HepG2 (cell line): Measurements from ENCODE around the gene SRSF1. TPM values are rescaled to one million over a fixed set of nuclear protein-coding genes. Genes with fewer than 3 reads are reported as not detected.

Source experiments
- AGO1 ChIP-seq: fragments of 200-400 bp; formaldehyde crosslinking; IDR thresholded peaks from 2 replicates; pipeline ENCODE4 v1.6.1; 2017; ENCODE audit warnings: mild to moderate bottlenecking, low read depth, low read length, moderate library complexity; ENCODE audit not compliant: poor library complexity, severe bottlenecking
- ARNT ChIP-seq: fragments of 450-650 bp; IDR thresholded peaks from 2 replicates; pipeline ENCODE4 v1.6.1; 2017
- BCL6 ChIP-seq: IDR thresholded peaks from 2 replicates; pipeline ENCODE4 v1.6.1; 2016; ENCODE audit warnings: missing genetic modification reagents, missing compliant biosample characterization
- FUBP1 ChIP-seq: sonication (generic); formaldehyde crosslinking; IDR thresholded peaks from 2 replicates; pipeline ENCODE4 v1.5.1; 2020; ENCODE audit warnings: missing genetic modification reagents, mild to moderate bottlenecking, borderline replicate concordance
- HDAC6 ChIP-seq: fragments of 200-600 bp; sonication (generic); IDR thresholded peaks from 2 replicates; pipeline ENCODE4 v1.7.0; 2017; ENCODE audit warnings: mild to moderate bottlenecking, antibody characterized with exemption, low read length, low read depth
- JARID2 ChIP-seq: sonication (generic); formaldehyde crosslinking; IDR thresholded peaks from 2 replicates; pipeline ENCODE4 v1.8.1; 2023; ENCODE audit warnings: missing genetic modification reagents, inconsistent platforms; ENCODE audit not compliant: insufficient replicate concordance
- KMT2B ChIP-seq: IDR thresholded peaks from 2 replicates; pipeline ENCODE4 v1.6.1; 2016; ENCODE audit warnings: missing genetic modification reagents, missing compliant biosample characterization
- MLLT10 ChIP-seq: sonication (generic); formaldehyde crosslinking; IDR thresholded peaks from 2 replicates; pipeline ENCODE4 v1.4.0; 2020; ENCODE audit warnings: missing genetic modification reagents
- NFKBIZ ChIP-seq: IDR thresholded peaks from 2 replicates; pipeline ENCODE4 v1.6.1; 2018; ENCODE audit warnings: missing genetic modification reagents, missing compliant biosample characterization
- NFYC ChIP-seq: IDR thresholded peaks from 2 replicates; pipeline ENCODE4 v1.6.1; 2016; ENCODE audit warnings: missing genetic modification reagents, missing compliant biosample characterization
- RBM22 ChIP-seq: fragments of 200-400 bp; formaldehyde crosslinking; optimal IDR thresholded peaks from 2 replicates; pipeline ENCODE3; 2017; ENCODE audit warnings: mild to moderate bottlenecking, low read length, moderate library complexity
- RELA ChIP-seq: sonication (generic); formaldehyde crosslinking; IDR thresholded peaks from 2 replicates; pipeline ENCODE4 v1.4.0; 2020; ENCODE audit warnings: missing genetic modification reagents
- SCMH1 ChIP-seq: sonication (generic); formaldehyde crosslinking; IDR thresholded peaks from 2 replicates; pipeline ENCODE4 v1.9.0; 2021; ENCODE audit warnings: missing genetic modification reagents, mild to moderate bottlenecking, borderline replicate concordance
- SSRP1 ChIP-seq: IDR thresholded peaks from 2 replicates; pipeline ENCODE4 v1.6.1; 2016; ENCODE audit warnings: control low read depth
- THYN1 ChIP-seq: sonication (generic); formaldehyde crosslinking; IDR thresholded peaks from 2 replicates; pipeline ENCODE4 v1.8.1; 2023; ENCODE audit warnings: low read depth, mild to moderate bottlenecking, moderate library complexity, missing genetic modification reagents, borderline replicate concordance
- TRIM24 ChIP-seq: sonication (generic); formaldehyde crosslinking; IDR thresholded peaks from 2 replicates; pipeline ENCODE4 v1.8.0; 2022; ENCODE audit warnings: mild to moderate bottlenecking, missing genetic modification reagents
- ZBTB7A ChIP-seq: sonication (generic); formaldehyde crosslinking; IDR thresholded peaks from 2 replicates; pipeline ENCODE4 v1.8.0; 2022; ENCODE audit warnings: mild to moderate bottlenecking, missing genetic modification reagents
- ZNF234 ChIP-seq: sonication (generic); formaldehyde crosslinking; conservative IDR thresholded peaks from 2 replicates; pipeline ENCODE4 v1.5.1; 2020; ENCODE audit warnings: mild to moderate bottlenecking, missing genetic modification reagents
- ZNF768 ChIP-seq: sonication (generic); formaldehyde crosslinking; IDR thresholded peaks from 2 replicates; pipeline ENCODE4 v1.4.0; 2020; ENCODE audit warnings: missing genetic modification reagents
- polyA plus RNA-seq, 8 experiments: library from polyadenylated mRNA; depleted of rRNA in 3 of 8; stranded (reverse) in 7 of 8; unstranded in 1 of 8; fragments of >200 nt; fragmentation: Illumina TruSeq in 4 of 8; extraction: Trizol in 4 of 8; gene quantifications; 2 replicates each; pipeline versions ENCODE4 v1.2.1 to v1.2.3, GENCODE V29; 2011 to 2016; ENCODE audit warnings: low read depth in 4 of 8, missing spikeins in 1 of 8, mixed read lengths in 1 of 8; ENCODE audit not compliant: insufficient read depth in 1 of 8
- total RNA-seq, 5 experiments: library from RNA; depleted of rRNA; stranded (reverse); fragments of >200 nt; fragmentation: Illumina TruSeq; extraction: Trizol; gene quantifications; 2 replicates each; pipeline ENCODE4 v1.2.3, GENCODE V29; 2016; ENCODE audit warnings: low read depth in 1 of 5
- TF ChIP-seq, protein P1 (sequence below): sonication (generic); formaldehyde crosslinking; IDR thresholded peaks from 2 replicates; pipeline ENCODE4 v1.9.0; 2021; ENCODE audit warnings: missing genetic modification reagents, borderline replicate concordance
- TF ChIP-seq, protein P2 (sequence below): sonication (generic); formaldehyde crosslinking; IDR thresholded peaks from 2 replicates; pipeline ENCODE4 v1.5.1; 2020; ENCODE audit warnings: mild to moderate bottlenecking, missing genetic modification reagents, borderline replicate concordance

The SRSF1 gene
- total and polyA plus RNA-seq, 2 of the 13 experiments (the other 11 are each of a cell fraction or from before 2014, with no cell fraction given), result 142 to 445 TPM

DNA sequence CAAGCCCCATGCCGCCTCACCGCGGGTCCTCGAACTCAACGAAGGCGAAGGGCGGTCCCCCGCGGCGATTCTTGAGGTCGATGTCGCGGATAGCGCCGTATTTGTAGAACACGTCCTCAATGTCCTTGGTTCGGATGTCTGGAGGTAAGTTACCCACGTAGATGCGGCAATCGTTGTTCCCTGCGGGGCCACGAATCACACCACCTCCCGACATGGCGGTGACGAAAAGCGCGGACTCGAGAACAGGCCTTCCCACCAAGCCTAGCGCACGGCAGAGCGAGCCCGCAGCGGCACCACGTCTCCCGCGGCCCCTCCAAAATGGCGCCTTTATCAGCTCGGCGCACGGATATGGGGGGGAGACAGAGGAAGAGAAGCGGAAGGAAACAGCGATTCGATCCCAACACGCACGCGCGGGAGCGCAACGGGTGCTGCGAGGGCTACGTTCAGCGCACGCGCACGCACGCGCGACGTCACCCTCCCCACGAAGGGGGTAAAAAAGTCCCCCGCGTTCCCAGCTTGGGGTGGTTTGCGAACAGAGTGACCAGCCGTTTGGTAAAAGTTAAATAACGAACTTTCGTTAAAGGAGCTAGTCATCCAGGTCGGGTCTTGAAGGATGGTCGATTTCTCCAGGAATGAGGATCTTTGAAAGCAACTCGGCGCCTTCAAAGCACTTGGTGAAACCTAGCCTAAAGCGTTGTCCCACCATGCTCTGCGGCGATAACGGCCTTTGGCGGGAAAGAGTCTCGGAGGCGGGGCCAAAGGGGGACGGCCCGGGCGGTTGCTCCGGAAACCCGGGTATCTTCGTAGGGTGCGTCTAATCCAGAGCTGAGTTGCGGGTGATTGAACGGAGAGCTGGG, at the start of gene SRSF1 (continued):
- TF ChIP-seq, protein P1, sequence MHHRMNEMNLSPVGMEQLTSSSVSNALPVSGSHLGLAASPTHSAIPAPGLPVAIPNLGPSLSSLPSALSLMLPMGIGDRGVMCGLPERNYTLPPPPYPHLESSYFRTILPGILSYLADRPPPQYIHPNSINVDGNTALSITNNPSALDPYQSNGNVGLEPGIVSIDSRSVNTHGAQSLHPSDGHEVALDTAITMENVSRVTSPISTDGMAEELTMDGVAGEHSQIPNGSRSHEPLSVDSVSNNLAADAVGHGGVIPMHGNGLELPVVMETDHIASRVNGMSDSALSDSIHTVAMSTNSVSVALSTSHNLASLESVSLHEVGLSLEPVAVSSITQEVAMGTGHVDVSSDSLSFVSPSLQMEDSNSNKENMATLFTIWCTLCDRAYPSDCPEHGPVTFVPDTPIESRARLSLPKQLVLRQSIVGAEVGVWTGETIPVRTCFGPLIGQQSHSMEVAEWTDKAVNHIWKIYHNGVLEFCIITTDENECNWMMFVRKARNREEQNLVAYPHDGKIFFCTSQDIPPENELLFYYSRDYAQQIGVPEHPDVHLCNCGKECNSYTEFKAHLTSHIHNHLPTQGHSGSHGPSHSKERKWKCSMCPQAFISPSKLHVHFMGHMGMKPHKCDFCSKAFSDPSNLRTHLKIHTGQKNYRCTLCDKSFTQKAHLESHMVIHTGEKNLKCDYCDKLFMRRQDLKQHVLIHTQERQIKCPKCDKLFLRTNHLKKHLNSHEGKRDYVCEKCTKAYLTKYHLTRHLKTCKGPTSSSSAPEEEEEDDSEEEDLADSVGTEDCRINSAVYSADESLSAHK, result no peak
- TF ChIP-seq RBM22 (peak; percentile 77), SSRP1 (CRISPR knock-in tag) (no peak; the same call in 1 of the 2 replicates), AGO1 (peak; percentile 70), ZBTB7A (CRISPR knock-in tag) (peak; percentile 93), FUBP1 (0 out of 2 replicates have a peak, but pooled peaks have one; percentile 65), TRIM24 (CRISPR knock-in tag) (no peak), ZNF234 (CRISPR knock-in tag) (0 out of 2 replicates have a peak, but pooled peaks have one; percentile 60), NFKBIZ (CRISPR knock-in tag) (peak; percentile 67; the same call in 1 of the 2 replicates), KMT2B (CRISPR knock-in tag) (peak; percentile 85; the same call in 1 of the 2 replicates), MLLT10 (peak; percentile 64; the same call in 1 of the 2 replicates), ARNT (no peak), JARID2 (CRISPR knock-in tag) (peak; percentile 75), ZNF768 (CRISPR knock-in tag) (peak; percentile 81), BCL6 (CRISPR knock-in tag) (peak; percentile 6; the same call in 1 of the 2 replicates), RELA (CRISPR knock-in tag) (no peak; the same call in 1 of the 2 replicates), NFYC (CRISPR knock-in tag) (no peak; the same call in none of the 2 replicates), SCMH1 (CRISPR knock-in tag) (no peak), THYN1 (CRISPR knock-in tag) (peak; percentile 87; the same call in 1 of the 2 replicates), HDAC6 (0 out of 2 replicates have a peak, but pooled peaks have one; percentile 44)
- TF ChIP-seq, protein P2, sequence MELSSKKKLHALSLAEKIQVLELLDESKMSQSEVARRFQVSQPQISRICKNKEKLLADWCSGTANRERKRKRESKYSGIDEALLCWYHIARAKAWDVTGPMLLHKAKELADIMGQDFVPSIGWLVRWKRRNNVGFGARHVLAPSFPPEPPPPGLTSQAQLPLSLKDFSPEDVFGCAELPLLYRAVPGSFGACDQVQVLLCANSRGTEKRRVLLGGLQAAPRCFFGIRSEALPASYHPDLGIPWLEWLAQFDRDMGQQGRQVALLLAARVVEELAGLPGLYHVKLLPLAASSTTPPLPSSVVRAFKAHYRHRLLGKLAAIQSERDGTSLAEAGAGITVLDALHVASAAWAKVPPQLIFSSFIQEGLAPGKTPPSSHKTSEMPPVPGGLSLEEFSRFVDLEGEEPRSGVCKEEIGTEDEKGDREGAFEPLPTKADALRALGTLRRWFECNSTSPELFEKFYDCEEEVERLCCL (CRISPR knock-in tag), result peak; percentile 94
